H54 (cell line): ENCODE data around the gene LAMA3.

Experiments used
- DNase-seq: peaks from one replicate; pipeline ENCODE4 v3.0.0; 2011; ENCODE audit warnings: low spot score, mixed read lengths; ENCODE audit not compliant: insufficient read length
- FAIRE-seq: peaks from 3 replicates; lab custom pipeline; 2011; peaks lifted over from hg19 to GRCh38; lab: Jason Lieb, UNC
- POLR2A ChIP-seq: IDR thresholded peaks from 2 replicates; pipeline ENCODE4 v1.6.1; 2011; ENCODE audit warnings: low read depth, mild to moderate bottlenecking, low read length

LAMA3 gene, protein sequence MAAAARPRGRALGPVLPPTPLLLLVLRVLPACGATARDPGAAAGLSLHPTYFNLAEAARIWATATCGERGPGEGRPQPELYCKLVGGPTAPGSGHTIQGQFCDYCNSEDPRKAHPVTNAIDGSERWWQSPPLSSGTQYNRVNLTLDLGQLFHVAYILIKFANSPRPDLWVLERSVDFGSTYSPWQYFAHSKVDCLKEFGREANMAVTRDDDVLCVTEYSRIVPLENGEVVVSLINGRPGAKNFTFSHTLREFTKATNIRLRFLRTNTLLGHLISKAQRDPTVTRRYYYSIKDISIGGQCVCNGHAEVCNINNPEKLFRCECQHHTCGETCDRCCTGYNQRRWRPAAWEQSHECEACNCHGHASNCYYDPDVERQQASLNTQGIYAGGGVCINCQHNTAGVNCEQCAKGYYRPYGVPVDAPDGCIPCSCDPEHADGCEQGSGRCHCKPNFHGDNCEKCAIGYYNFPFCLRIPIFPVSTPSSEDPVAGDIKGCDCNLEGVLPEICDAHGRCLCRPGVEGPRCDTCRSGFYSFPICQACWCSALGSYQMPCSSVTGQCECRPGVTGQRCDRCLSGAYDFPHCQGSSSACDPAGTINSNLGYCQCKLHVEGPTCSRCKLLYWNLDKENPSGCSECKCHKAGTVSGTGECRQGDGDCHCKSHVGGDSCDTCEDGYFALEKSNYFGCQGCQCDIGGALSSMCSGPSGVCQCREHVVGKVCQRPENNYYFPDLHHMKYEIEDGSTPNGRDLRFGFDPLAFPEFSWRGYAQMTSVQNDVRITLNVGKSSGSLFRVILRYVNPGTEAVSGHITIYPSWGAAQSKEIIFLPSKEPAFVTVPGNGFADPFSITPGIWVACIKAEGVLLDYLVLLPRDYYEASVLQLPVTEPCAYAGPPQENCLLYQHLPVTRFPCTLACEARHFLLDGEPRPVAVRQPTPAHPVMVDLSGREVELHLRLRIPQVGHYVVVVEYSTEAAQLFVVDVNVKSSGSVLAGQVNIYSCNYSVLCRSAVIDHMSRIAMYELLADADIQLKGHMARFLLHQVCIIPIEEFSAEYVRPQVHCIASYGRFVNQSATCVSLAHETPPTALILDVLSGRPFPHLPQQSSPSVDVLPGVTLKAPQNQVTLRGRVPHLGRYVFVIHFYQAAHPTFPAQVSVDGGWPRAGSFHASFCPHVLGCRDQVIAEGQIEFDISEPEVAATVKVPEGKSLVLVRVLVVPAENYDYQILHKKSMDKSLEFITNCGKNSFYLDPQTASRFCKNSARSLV (N-terminal part only)

DNA sequence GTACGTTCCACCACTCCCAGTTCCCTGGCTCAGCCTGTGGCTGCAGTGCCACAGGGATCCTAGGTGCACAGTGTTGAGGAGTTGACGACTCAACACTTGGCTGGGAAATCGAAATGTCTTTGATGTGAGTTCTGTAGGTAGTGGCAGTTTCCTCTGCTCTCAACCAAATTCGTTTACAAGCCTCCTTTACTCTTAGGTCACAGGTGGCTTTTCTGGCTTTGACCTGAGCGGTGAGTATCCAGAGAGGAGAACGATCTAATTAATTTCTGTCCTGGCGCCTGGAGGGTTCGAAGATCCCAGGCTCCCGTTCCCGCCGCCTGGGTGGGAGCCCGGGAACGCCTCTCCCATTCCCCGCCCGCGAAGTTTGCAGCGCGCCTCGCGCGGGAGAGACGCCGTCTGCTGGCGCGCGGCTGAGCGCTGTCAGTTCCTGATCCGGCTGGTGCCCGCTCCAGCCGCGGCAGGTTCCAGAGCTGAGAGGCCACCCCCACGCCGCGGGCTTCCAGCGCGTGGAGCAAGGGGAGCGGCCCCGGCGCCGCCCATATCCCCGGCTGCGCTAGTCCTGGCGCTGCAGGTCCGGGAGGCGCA, at the start of gene LAMA3:
LAMA3 (plus strand) TSS at position 423 of the 585 bp plus-strand sequence. CDS start 231 bp downstream, outside the sequence.
- DNase-seq (peak; percentile 54), FAIRE-seq (no peak)
- peak; percentile 12; the same call in 1 of the 2 replicates for TF ChIP-seq POLR2A

DNA sequence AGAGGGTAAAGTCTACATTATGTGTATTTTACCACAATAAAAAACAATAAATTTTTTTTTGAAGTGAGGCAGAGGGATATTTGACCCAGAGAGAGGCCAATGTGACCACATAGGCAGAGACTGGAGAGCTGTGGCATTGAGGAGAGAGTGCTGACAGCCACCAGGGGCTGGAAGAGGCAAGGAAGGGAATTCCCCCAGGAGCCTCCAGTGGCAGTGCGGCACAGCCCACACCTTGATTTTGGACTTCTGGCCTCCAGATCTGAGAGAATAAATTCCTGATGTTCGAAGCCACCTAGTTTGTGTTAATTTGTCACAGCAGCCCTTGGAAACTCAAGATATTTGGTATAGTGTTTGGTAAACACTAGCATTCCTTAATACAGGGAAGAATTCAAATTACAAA, 49.2 kb upstream of the LAMA3 start:
- DNase-seq (no peak), FAIRE-seq (no peak)
- no peak for TF ChIP-seq POLR2A

DNA sequence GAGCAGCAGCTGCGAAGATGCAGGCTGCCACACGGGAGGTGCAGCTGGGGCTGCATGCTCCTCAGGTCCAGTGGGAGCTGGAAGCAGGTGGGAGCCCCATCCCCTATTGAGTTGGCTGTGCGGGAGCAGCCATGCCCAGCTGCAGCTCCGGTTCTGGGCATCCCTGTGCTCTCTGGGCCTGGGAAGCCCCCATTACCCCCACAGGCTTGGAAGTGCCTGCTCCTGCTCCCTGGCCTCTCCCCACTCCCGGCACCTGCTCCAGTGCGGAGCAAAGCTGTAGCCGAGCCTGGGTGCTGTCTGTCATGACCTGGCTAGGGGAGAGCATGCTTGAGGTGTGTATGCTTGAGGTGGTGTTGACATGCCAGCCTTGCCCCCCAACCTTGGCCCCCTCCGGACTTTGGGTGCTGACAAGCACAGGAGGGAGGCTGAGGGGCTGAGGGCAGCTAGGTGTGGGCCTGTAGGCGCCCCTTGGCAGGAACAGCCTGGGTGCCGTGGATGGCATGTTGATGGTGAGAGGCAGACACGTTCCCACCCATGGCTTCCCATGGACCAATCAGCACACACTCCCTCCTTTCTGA, 48.0 kb upstream of the LAMA3 start:
- DNase-seq (no peak), FAIRE-seq (no peak)
- TF ChIP-seq POLR2A, result no peak

DNA sequence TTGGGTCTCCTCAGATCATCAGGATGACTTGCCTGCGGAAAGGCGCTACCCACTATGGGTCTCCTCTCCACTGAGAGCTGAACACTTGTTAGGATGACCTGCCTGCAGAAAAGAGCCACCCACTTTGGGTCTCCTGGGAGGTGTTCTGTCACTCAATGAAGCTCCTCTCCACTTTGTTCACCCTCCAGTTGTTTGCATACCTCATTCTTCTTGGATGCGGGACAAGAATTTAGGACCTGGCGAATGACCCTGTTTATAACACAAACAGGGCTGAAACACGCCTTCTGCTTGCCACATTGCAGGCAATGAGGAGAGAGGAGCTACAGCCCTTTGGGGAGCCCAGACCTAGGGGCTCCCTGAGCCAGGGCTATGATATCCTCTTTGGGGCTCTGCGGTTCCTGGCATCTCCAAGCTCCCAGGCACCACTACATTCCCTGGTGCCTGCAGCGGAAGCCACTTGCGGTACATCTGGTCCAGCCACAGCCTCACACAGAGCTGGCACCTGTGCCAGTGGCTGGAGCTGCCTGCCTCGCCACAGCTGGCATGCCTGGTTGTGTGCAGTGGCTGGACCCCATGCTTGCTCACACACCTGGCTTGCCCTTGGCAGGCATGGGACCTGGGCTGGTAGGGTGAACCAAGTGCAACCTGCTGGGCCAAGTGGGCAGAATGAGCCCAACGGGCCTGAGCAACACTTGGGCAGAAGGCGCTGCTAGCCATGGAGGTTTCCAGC, 47.2 kb upstream of the LAMA3 start:
- FAIRE-seq (no peak), DNase-seq (no peak)
- no peak for TF ChIP-seq POLR2A

DNA sequence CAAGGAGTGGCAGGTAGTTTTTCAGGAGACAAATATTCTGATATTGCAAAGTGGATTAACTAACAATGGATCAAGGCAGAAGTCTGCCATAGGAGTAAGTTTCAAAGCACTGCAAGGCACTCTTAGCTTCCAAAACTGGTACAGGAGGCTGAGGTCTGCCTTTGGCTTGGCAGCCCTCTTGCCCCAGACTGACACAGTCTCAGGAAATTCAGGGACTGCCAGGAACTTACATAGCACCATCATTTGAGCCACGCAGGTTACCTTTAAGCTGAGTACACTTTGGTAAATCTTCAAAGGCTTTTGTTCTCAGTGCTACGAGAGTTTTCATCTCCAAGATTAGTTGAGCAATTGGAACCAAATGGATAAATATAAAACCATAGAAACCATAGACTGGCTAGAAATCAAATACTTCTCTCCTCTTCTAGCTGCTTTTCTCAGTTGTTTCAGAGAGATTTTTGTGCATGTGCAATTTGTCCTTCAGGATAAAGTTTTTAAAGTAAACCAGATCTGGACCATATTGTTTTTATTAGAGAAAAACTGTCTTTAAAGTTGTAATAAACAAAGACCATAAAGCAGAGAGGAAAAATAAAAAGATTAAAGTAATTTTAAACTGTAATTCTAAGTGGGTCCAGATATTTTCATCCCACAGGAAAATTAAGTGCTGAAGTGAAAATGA, 45.3 kb upstream of the LAMA3 start:
- TF ChIP-seq POLR2A, result no peak
- no peak for FAIRE-seq
- DNase-seq, result no peak

DNA sequence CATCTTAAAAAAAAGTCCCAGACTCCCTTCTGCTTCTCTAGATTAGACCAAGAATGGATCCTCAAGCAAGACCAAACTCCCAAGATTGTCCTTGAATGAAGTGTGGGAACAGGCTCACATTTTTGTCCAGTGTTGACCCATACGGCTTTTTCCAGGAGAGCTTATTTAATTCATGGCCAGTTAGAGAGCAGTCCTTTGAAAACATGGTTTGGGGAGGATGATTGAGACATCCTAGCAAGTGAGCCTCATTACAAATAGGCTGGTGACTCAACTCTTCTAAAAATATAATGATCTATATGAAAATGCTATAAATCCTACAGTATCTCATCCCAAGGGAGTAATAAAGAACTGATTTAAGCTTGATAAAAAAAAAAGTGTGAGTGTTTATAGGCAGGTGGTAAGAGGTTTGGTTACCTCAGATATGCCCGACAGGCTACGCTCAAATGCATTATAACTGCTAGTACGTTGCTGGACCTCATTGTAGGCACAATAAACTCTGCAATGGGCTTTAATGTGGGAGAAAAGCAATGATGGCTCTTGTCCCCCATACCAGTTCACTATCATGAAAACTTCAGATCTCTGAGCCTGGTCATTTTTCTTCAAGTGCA, 43.6 kb upstream of the LAMA3 start:
- no peak for TF ChIP-seq POLR2A
- DNase-seq, result no peak
- FAIRE-seq, result no peak

DNA sequence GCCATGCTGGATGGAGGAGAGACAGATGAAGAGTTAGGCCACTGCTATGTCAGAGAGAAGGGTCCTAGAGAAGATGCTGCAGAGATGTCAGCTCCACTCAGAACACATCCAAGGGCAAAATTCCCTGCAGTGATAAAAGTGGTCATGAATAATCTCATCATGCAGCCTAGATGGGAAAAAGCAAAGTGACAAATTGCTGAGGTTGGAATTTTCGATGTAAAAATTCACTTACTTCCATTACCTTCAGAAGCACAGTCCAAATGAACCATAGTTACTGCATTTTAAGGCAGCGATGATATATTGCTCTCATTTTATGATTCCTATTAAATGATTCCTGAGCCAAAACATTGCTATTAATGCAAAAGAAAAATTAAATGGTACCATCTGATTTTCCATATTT, 43.0 kb upstream of the LAMA3 start:
- no peak for DNase-seq
- no peak for TF ChIP-seq POLR2A
- FAIRE-seq, result no peak

DNA sequence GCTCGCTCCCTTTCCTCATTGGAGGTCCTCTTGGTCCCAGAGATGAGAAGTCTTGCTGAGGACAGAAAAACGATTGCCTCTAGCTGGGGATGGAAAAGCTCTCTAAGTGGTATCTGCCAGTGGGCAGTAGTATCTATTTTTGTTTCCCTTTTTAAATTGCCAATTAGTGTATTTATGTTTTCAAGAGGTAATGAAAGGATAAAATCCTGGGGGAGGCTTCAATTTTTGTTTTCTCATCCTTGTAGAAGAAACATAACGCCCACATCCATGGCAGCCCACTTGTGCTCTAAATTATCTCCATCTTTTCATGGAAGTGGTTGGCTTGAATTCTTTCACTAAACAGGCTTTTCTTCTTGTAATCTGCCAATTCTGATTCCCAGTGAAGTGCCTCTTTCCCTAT, 40.8 kb upstream of the LAMA3 start:
- DNase-seq, result no peak
- no peak for FAIRE-seq
- TF ChIP-seq POLR2A, result no peak

DNA sequence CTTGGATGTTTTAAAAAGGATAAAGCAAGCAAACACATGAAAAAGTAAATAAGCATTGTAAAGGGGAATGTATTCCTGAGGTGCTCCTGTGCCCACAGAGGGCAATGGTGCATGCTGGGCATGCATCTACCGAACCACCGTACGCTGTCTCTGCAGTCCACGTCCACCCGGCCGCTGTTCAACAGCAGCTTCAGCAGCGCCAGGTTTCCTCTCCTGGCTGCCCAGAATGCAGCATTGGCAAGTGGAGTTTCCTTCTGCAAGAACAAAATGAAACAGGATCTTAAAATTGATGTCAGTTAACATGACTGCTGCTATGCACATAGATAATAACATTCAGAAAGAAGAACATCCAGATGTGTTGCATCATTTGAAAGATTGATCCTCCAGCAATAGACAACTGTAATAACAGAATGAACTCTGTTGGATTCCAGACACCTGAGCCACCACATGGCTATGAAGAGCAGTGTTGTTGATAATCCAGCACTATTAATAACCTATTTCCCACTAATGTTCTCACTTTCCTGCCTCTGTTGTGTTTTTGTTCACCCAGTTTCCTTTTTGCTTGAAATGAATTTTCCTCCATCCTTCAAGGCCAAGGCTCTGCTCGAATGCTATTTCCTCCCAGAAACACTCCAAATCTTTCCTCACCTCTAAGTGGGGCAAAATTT, 40.2 kb upstream of the LAMA3 start:
- no peak for TF ChIP-seq POLR2A
- no peak for FAIRE-seq

DNA sequence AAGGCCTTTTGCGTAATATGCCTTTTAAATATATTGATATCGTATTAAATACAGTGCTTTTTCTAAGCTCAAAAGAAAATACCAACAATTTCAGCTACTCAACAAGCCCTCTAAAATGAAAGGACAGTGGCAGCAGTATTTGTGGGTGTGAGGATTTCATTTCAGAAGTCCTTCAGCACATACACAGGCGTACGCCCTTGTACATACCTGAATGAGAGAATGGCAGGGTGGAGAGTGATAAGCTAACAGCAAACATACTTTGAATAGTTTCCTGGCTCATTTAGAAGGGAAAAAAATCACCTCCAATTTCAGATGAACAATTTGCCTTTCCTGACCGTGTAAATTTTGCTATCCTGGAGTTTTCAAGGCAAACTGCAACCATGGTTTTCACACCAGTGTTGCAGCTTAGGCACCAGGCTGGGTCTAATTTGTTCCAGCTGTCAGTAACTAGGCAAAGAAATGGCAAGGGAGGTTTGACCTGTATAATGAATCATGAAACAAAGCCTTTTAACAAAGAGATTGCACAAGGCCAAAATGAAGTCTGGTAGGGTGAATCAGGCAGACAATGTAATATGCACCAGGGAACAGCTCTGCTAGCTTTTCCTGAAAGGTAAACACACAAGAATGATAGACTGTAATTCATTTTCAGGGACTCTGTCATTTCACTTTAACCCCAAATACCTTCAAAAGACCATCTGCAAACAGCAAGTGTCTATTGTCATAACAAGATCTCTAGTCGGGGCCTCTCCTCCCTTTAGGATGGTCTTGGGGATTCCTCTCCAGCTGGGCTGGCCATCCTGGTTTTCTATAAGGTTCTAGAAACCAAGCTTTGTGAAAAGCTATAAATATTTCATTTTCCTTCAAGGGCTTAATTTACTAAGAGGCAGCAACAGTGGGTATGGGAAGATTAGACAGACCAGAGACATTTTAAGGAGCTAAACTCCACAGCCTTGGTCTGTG, 38.0 kb upstream of the LAMA3 start:
- FAIRE-seq (peak; percentile 89), DNase-seq (peak; percentile 39)
- no peak for TF ChIP-seq POLR2A

More for the DNA sequence above, 40.2 kb upstream of the LAMA3 start:
- DNase-seq, result no peak
